GM19023 (cell line): ENCODE results near the gene PARG.
"Not testable (repeated sequence)": the region's sequence is repeated elsewhere in the genome, so short reads cannot be mapped to it uniquely, and the experiment has no call there.

ENCODE experiments used
- ATAC-seq: cut with Tn5 transposase; IDR thresholded peaks from one replicate; pipeline ENCODE4 v1.9.1; 2021; ENCODE audit warnings: mild to moderate bottlenecking, moderate library complexity; ENCODE audit not compliant: unreplicated experiment

PARG gene

DNA sequence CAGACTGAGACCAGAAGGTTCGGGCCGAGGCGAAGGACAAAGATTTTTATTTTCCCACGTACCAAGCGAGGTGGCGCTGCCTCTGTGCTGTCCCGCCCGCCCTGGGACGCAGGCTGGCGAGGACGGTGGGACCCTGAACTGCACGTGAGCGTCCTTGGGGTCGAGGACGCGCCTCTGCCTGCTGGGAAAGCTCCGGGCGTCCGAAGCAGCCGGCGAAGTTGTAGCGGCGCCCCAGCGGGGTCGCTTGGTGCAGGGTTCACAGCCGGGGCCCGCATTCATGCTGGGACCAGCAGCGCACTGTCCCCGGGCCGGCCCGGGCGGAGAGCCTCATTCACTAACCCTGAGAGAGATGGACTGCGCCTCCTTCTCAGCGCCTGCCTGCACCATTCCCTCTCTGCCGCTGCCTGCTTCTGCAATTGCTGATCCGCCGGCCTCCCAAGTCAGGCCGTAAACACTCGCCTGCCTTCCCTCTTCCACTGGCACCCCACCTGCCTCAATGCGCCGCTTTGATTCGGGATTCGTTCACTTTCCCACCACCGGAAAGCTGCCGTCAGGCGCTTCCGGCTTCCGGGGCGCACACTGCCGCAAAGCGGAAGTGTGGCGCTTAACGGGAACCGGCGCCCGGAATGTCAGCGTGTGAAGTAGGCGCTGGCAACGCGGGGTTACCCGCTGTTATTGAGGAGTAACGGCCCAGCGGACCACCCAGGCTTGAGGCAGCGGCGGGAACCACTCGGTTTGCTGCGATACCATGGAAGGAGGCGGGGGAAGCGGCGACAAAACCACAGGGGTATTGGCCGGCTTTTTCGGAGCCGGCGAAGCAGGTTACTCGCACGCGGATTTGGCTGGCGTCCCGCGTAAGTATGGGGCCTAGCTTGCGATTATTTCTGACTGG is at the start of gene PARG, which contains the start of gene TIMM23B:
PARG (minus strand) TSS at position 581 of the 892 bp plus-strand sequence; CDS start at position 279, 302 bp downstream.
TIMM23B (plus strand) TSS at position 607 of the 892 bp plus-strand sequence; CDS start at position 749, 142 bp downstream.
- peak; percentile 82 for ATAC-seq

DNA sequence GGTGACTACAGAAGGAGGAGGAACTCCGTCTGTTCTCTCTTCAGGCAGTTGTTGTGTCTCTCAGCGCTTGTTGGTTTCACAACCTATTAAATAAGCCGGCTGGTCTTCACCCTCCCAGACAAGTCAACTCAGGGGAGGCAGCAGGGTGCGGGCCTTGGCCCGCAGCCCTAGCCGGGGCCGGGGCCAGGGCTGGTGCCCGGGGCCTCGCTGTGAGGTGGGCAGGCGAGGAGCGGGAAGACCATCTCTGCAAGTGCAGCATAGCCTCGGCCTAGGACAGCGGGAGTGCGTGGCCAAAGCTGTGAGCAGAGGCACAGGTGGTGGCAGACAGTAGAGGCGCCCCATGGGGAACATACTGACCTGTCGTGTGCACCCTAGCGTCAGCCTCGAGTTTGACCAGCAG is 46.5 kb upstream of the PARG start, which contains the start of gene AGAP6:
AGAP6 (plus strand) TSS at position 31 of the 400 bp plus-strand sequence; CDS start at position 341, 310 bp downstream.
- ATAC-seq = not testable (repeated sequence)

DNA sequence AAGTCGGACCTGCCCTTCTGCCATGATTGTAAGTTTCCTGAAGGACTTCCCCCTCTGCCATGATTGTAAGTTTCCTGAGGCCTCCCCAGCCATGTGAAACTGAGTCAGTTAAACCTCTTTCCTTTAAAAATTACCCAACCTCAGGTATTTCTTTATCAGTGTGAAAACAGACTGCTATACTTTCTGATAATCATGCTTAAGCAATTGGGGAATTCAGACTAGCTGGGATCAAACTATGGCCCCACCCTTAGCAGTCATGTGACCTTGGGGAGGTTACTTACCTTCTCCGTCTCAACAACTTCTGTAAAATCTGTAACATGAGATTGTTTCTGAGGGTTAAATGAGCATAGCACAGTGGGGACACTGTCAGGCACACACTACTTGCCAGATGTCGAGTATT is 45.4 kb upstream of the PARG start:
- ATAC-seq = not testable (repeated sequence)

DNA sequence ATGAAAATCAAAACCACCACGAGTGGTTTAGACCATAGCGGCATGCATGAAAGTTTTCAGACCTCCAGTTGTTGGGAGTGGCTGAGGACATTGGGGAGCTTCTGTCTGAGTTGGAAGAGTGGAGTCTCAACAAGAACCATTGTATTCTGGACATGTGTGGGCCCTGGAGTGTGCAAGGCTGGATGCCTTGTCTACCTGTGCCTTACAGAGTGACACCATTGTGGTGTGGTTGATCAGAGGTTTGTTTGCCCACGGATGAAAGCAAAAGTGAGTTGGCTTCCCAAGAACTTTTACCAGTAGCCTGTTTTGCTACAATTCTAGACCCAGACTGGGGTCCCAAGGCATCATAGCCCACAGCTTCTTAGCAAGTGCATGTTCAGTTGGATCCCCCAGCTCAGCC is 35.9 kb upstream of the PARG start:
- ATAC-seq = not testable (repeated sequence)

DNA sequence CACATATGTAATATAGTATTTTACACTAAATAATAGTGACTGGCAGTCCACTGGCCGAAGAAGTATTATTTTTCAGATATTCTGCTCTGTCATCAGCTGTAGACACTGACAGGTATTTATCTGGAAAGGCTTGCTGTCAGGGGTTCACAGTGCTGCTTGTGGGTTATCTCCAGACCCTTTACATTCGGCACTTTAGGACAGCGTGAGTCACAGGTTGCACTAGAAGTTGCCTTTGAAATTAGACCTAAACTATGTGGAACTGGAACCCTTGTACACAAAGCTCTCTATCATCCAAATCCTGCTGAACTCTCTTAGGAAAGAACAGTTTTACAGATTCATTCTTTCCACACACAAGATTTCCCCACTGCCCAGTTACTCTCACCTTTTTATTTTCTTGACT is 30.3 kb upstream of the PARG start:
- not testable (repeated sequence) for ATAC-seq

DNA sequence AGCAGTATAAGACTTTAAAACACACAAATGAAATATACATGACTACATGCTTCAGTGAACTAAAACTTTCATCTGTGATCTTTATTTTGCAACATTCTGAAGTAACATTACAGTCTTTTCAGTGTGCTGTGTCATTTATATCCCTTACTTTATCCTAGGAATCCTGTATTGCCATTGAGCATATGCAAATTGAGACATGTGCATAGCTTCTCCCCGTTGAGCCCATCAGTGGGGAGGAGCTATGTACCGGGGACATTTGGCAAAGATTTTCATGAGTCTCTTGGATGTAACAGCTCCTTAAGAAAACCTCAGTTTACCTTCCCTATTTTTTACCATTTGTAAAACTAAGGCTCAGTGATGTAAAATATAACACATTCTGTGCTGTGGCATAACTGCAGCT is 29.6 kb upstream of the PARG start:
- ATAC-seq = not testable (repeated sequence)

DNA sequence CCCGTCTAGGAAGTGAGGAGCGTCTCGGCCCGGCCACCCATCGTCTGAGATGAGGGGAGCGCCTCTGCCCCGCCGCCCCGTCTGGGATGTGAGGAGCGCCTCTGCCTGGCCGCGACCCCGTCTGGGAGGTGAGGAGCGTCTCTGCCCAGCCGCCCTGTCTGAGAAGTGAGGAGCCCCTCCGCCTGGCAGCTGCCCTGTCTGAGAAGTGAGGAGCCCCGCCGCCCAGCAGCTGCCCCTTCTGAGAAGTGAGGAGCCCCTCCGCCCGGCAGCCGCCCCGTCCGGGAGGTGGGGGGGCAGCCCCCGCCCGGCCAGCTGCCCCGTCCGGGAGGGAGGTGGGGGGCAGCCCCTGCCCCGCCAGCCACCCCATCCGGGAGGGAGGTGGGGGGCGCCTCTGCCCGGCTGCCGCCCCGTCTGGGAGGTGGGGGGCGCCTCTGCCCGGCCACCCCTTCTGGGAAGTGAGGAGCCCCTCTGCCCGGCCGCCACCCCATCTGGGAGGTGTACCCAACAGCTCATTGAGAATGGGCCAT is 28.6 kb upstream of the PARG start:
- ATAC-seq = not testable (repeated sequence)

DNA sequence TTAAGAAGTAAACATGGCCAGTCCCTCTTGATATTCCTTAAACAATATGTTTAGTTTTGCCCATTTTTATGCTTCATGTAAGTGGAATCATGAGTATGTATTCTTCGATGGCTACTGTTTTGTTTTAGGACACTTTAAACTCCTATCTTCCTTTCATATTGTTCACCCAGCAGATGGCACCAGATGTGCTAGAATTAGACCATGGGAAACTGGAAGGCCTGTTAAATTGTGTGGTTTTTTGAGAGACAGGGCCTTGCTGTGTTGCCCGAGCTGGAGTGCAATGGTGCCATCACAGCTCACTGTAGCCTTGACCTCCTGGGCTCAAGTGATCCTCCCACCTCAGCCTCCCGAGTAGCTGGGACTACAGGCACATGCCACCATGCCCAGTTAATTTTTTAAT is 11.3 kb upstream of the PARG start:
- not testable (repeated sequence) for ATAC-seq

DNA sequence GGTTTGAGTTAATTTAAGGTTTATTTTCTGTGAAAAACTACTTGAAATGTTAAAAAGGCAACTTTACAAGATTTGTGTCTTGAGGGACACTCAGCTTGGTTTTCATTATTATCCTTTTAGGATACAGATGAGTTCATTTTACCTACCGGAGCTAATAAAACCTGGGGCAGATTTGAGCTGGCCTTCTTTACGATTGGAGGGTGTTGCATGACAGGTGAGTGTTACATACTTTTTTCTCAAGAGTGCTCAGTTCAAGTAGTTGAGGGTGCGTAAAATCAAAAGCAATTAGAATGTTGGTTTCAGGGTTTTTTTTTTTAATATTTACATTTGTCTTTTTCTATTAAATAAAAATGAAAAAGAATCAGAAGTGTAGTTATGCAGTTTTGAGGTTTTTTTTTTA is 10.2 kb upstream of the PARG start:
- not testable (repeated sequence) for ATAC-seq

DNA sequence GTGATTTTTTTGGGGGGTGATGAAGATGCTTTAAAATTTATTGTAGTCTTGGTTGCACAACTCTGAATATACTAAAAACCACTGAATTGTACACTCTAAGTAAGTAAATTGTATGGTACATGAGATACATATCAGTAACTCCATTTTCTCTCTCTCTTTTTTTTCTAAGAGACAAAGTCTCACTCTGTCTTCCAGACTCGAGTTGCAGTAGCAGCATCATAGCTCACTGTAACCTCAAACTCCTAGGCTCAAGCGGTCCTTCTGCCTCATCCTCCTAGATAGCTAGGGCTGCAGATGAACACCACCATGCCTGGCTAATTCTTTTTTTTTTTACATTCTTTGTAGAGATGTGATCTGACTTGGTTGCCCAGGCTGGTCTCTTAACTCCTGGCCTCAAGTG is 6.9 kb upstream of the PARG start:
- not testable (repeated sequence) for ATAC-seq

DNA sequence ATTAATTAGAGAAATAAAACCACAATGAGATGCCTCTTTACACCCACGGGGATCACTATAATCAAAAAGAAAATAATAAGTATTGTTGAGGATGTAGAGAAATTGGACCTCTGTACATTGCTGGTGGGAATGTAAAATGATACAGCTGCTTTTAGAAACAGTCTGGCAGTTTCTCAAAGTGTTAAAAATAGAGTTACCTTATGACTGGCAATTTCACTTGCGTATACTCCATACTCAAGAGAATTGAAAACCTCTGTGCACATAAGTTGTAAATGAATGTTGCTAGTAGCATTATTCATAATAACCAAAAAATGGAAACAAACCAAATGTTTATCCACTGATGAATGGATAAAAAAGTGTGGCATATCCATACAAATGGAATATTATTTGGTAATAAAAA is 6.3 kb upstream of the PARG start:
- peak; percentile 63 for ATAC-seq

DNA sequence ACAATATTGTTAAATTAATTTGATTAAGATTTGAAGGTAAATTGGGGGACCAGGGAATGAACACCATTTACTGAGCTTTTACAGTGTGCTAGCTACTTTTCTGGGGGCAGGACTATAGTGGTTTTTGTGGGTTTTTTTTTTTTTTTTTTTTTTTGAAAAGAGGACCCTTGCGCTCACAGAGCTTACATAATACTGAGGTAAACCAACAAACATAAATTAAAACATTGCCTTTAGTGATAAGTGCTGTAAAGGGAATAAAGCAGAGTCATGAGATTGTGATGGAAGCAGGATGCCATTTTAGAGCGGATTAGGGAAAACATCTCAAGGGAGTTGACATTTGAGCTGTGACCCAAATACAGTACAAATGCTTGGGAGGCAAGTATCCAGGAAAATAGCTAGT is 1.8 kb upstream of the PARG start:
- ATAC-seq = not testable (repeated sequence)

DNA sequence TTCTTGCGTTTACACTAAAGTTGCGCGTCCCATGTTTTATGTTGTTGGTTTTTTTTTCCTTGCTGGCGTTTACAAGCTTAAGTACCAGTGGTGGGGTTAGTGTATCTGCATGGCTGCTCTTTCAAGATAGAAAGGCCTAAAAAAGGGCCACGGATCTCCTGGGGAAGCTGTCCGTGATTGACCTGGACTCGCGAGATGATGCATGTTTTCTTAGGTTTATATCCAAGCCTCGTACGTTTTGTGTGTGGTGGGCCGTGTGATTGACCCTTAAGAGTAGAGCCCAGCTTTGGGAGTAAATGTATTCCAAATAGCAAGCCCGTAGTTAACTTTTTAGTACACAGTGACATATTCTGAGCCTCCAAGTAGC is 495 bp upstream of the PARG start:
- peak; percentile 13 for ATAC-seq

DNA sequence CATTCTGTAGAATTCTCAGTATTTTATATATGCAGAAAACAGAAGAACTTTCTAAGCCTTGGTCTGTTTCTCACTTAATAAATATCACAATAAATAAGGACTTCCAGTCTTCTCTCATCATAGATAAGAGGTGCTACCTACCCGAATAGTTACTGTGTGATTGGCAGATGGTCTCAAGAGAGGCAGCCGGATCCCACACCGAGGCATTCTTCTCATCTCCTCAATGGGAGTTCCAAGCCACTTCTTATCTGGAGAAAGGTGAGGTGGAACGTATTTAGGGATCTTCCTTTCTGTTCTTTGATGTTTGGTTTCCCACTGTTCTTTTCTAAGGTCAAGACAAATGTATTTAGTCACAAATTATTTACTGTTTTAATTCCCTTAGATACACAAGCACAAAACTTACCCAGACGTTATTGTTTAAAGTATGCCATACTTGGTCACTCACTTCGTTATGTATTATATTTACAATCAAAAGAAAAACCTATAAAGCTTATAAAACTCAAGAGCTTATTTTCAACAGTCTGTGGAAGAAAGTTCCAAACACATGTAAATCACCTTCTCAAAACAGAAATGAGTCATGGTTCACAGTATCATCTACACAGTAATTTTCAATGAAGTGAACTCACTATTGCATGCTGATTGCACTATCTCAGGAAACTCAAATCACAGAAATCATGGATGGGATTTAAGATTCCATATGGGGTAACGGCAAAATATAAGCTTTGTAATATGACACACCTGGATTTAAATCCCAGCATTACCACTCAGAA is 9.7 kb downstream of the PARG start:
- not testable (repeated sequence) for ATAC-seq

DNA sequence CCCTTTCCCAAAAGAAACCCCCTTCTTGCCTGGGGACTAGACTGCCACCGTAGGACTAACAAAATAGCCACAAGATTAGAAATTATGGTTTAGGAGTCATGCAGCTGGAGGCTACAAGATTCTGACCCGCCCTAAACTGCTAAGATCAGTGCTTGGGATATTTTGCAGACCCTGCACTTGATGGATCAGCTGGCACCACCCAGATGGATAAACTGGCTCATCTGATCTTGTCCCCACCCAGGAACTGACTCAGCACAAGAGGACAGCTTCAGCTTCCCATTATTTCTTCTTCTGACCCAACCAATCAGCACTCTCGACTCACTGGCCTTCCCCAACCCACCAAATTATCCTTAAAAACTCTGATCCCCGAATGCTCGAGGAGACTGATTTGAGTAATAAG is 10.6 kb downstream of the PARG start:
- ATAC-seq = not testable (repeated sequence)

DNA sequence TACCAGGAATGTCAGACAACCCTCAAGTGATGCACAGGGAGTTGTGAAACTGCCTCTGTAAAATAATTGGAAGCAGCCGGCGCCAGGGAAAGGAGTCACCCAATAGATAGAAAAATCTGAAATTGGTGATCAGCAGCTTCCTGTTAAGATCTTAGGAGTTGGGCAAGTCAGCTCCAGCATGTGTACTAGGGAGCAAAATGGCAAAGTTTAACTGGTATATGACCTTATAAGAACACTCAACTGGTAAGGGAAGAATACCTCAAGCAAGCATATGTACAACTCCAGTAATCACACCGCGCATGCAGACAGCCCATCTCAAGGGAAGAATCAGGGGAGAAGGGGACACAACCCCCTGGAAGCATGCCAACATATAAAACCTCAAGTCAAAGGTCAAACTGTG is 18.3 kb downstream of the PARG start:
- not testable (repeated sequence) for ATAC-seq

DNA sequence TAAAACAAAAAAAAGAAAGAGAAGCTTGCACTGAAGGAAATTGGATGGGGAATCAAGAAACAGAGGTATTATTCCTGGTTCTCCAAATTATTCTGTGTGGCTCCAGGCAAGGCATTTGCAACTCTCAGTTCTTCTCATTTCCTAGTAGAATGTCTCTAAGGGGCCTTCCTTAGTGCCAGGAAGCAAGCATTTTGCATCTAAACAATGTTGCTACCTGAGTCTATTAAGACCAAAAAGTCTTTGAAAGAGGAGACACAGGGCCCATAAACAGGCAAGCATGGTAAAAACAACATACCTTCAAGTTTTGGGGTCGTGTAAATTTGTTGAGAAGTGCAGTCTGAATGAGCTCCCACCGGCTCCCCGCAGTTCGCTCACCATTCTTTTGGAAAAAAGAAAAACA is 19.8 kb downstream of the PARG start:
- not testable (repeated sequence) for ATAC-seq

DNA sequence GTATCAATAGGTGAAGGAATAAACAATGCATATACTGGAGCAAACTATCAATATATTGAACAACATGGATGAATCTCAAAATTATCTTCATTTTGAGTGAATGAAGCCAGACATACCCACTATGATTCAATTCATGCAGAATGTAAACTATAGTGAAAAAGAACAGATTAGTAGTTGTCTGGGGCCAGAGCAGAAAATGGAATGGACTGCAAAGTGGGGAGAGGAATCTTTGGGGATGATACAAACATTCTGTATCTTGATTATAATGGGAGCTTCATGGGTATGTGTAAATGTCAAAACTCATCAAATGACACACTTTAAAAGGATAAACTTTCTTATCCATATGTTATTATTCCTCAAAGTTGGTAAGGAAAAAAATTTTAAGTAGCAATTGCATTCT is 23.9 kb downstream of the PARG start:
- not testable (repeated sequence) for ATAC-seq

DNA sequence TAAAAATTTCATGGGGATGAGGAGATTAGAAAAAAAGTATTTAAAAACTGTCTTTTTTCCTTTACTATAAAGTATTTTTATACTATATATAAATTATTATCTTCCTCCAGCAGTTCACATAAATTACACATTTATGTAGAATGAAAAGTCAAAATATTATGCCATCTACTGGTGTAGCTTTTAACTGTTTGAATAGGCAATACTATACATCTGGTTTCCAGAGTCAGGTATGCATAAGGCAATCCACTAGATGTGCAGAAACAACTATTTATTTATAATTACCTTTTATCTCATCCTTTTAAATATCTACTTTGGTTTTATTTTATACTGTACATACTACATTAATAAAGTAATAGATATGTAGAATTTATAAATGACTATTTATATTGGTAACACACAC is 25.4 kb downstream of the PARG start:
- ATAC-seq = not testable (repeated sequence)

DNA sequence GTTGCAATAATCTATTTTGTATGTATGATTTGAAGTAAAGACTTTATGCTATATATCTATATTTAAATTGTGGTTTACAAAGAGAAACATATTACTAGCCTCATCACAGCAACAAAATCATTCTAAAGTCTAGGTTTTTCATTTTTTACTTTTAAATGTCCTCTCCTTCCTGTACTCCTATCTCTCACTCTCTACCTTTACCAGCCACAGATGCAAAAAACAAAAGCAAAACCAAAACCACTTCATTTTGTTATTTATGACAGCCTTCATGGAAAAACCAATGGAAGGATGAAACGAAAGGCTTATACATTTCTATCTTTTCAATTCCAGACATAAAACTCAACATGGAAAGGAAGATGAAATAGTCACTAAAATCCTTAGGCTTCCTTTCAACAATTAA is 31.5 kb downstream of the PARG start:
- not testable (repeated sequence) for ATAC-seq
